Glutamatergic neuron (in vitro differentiated cells): ENCODE measurements around the gene GRID1. TPM values are rescaled to one million over a fixed set of nuclear protein-coding genes. Genes with fewer than 3 reads are reported as not detected.

ENCODE experiments used
- DNase-seq: peaks from one replicate; pipeline ENCODE4 v3.0.0; 2022
- H3K27ac Mint-ChIP-seq: one replicate; pipeline ENCODE4 v1.8.0; 2020; ENCODE audit warnings: mild to moderate bottlenecking, mixed read lengths, inconsistent platforms; ENCODE audit not compliant: unreplicated experiment
- H3K27me3 Mint-ChIP-seq: one replicate; pipeline ENCODE4 v1.8.0; 2020; ENCODE audit warnings: mild to moderate bottlenecking, moderate library complexity, mixed read lengths, inconsistent platforms; ENCODE audit not compliant: unreplicated experiment
- H3K36me3 Mint-ChIP-seq: one replicate; pipeline ENCODE4 v1.8.0; 2020; ENCODE audit warnings: mild to moderate bottlenecking, mixed read lengths, inconsistent platforms; ENCODE audit not compliant: unreplicated experiment
- H3K4me1 Mint-ChIP-seq: one replicate; pipeline ENCODE4 v1.8.0; 2020; ENCODE audit warnings: mild to moderate bottlenecking, low read depth, mixed read lengths, inconsistent platforms; ENCODE audit not compliant: unreplicated experiment
- H3K4me3 Mint-ChIP-seq: one replicate; pipeline ENCODE4 v1.8.0; 2020; ENCODE audit warnings: mild to moderate bottlenecking, mixed read lengths, inconsistent platforms; ENCODE audit not compliant: unreplicated experiment
- H3K9me3 Mint-ChIP-seq: one replicate; pipeline ENCODE4 v1.8.0; 2020; ENCODE audit warnings: mild to moderate bottlenecking, moderate library complexity, mixed read lengths, inconsistent platforms; ENCODE audit not compliant: unreplicated experiment
- CTCF ChIP-seq: fragments of 200-600 bp; sonication (generic); IDR thresholded peaks from one replicate; pipeline ENCODE4 v1.5.0; 2021; ENCODE audit not compliant: partially characterized antibody, unreplicated experiment
- total RNA-seq: library from RNA; stranded (reverse); fragmentation: NEBNext Ultra II Directional; extraction: Animal tissue kit (Norgen Biotek cat#: 25700); gene quantifications from one replicate; pipeline ENCODE4 v1.2.1, GENCODE V29; 2021; ENCODE audit not compliant: unreplicated experiment

Gene GRID1
- total RNA-seq, 1 donor from 2014 or later: 8.0 TPM

GRCh38 chr10:86252556-86252955 is 114.0 kb downstream of the GRID1 start:
- peak; percentile 56 for DNase-seq
- no peak for TF ChIP-seq CTCF
- peaks cover 9% of the 10 kb centered on the region for H3K36me3 Mint-ChIP-seq
- peak overlapping the region; percentile 61 for H3K4me3 Mint-ChIP-seq
- peak overlapping the region; percentile 94 for H3K27ac Mint-ChIP-seq
- H3K27me3 Mint-ChIP-seq: peaks cover 23% of the 10 kb centered on the region
- peaks cover 38% of the 10 kb centered on the region for H3K4me1 Mint-ChIP-seq
- H3K9me3 Mint-ChIP-seq: peaks cover 23% of the 10 kb centered on the region

DNA sequence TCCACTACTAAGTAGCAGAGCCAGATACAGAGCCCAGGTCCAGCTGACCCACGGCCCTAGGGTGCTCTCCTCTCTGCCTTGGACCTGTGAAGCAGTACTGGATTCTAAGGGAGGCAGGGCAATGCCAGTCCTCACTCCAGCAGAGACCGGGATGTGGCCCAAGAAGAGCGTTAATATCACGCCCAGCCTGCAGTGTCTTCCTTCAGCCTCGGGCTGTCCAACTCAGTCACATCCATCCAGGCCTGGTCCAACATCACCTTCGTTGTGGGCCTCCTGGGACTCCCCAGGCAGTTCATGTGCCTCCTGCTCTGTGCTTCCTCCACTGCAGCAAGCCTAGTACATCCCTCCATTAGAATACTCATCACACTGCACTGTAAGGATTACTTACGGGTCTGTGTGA is 114.5 kb downstream of the GRID1 start:
- peaks cover 13% of the 10 kb centered on the region for H3K36me3 Mint-ChIP-seq
- H3K27me3 Mint-ChIP-seq: peaks cover 23% of the 10 kb centered on the region
- H3K4me3 Mint-ChIP-seq: peak overlapping the region; percentile 61
- H3K27ac Mint-ChIP-seq: peak overlapping the region; percentile 94
- no peak for DNase-seq
- H3K4me1 Mint-ChIP-seq: peaks cover 33% of the 10 kb centered on the region
- no peak for TF ChIP-seq CTCF
- H3K9me3 Mint-ChIP-seq: peaks cover 27% of the 10 kb centered on the region

DNA sequence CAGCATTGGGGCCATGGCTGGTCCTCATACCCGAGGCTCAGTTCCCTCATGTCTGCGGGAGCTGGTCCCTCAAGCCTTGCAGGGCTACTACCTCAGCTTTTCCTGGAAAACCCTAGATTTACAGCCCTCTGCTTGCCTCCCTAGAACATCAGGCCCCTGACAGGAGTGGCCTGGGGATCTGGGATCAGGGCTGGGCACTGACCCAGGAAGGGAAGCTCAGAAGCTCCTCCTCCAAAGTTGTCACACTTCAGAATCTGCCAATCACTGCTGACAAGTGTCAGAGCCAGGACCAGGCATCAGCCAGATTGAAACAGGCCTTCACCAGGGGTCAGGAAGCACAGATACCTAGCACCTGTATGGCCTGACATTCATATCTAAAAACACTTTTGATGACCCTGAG is 115.2 kb downstream of the GRID1 start:
- Mint-ChIP-seq H3K4me3 (no peak overlapping the region), H3K27ac (peak overlapping the region; percentile 95), H3K27me3 (peaks cover 23% of the 10 kb centered on the region), H3K4me1 (peaks cover 32% of the 10 kb centered on the region), H3K9me3 (peaks cover 27% of the 10 kb centered on the region), H3K36me3 (peaks cover 15% of the 10 kb centered on the region)
- DNase-seq: no peak
- TF ChIP-seq CTCF: no peak

DNA sequence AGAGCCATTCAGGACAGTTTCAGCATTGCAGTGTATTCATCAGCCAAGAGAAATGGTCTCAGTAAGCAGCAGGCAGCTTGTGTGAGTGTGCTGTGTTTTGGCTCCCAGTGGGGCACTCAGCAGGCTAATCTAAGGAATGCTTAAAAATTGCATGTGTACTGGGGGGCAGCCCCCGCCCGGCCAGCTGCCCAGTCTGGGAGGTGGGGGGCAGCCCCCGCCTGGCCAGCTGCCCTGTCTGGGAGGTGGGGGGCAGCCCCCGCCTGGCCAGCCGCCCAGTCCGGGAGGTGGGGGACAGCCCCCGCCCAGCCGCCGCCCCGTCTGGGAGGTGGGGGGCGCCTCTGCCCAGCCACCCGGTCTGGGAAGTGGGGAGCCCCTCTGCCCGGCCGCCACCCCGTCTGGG is 116.2 kb downstream of the GRID1 start:
- no peak for DNase-seq
- Mint-ChIP-seq H3K4me3 (no peak overlapping the region), H3K9me3 (peaks cover 22% of the 10 kb centered on the region), H3K27ac (peak overlapping the region; percentile 43), H3K4me1 (peaks cover 27% of the 10 kb centered on the region), H3K27me3 (peaks cover 16% of the 10 kb centered on the region), H3K36me3 (peaks cover 15% of the 10 kb centered on the region)
- no peak for TF ChIP-seq CTCF

GRCh38 chr10:86249794-86250193 is 116.8 kb downstream of the GRID1 start:
- Mint-ChIP-seq H3K9me3 (peaks cover 22% of the 10 kb centered on the region), H3K4me3 (no peak overlapping the region), H3K4me1 (peaks cover 27% of the 10 kb centered on the region), H3K36me3 (peaks cover 15% of the 10 kb centered on the region), H3K27me3 (peaks cover 16% of the 10 kb centered on the region), H3K27ac (peak overlapping the region; percentile 43)
- no peak for DNase-seq
- no peak for TF ChIP-seq CTCF
